ENCODE measurements around the gene SUGT1. TPM values are rescaled to one million over a fixed set of nuclear protein-coding genes. Genes with fewer than 3 reads are reported as not detected.
"Not testable (repeated sequence)": the region's sequence is repeated elsewhere in the genome, so short reads cannot be mapped to it uniquely, and the experiment has no call there.

The SUGT1 gene
- total and polyA plus RNA-seq, 2 donors (not counting 3 experiments of a cell fraction or from before 2014, with no cell fraction given) = 21.7 to 78.8 TPM

DNA sequence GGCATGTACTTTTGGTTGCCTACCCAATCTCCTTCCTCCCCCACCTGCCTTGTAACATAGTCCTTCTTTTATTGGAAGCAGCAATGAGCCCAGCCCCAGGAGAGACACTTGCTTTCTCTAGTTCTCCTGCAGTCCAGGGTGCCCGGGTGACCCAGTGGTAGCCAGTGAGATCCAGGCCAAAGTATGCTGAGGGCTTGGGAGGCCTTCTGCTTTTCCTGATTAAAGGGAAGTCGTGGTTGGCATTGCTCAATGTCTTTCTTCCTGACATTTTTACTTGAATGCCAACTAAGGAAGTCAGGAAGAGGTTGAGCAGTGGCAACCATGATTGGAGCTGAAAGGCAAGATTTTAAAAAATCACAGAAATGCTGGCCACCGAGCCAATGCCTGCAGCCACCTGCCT is 61.3 kb downstream of the SUGT1 start:
- intact Hi-C loops (cut with micrococcal nuclease) (loop anchor here (5.0 kb wide), 1 partner anchor 822 kb away; no protein-coding TSS in a partner anchor), dilution Hi-C loops (cut with MboI; ENCODE audit: extremely low pct_ligation_motif_present, low sequenced_read_pairs) (no loop called here)
- Histone ChIP-seq H3K36me3 (ENCODE audit: control insufficient read depth in 2 of 2, extremely low read depth in 1 of 2, insufficient read depth in 2 of 2, low read length in 2 of 2) (no peaks in the 10 kb centered on the region), H3K4me2 (ENCODE audit: insufficient read depth, low read length) (no peak overlapping the region), H3K9me1 (replicated peaks; ENCODE audit: control insufficient read depth, extremely low read depth, insufficient read depth, low read length) (no peaks in the 10 kb centered on the region), H3K4me3 (replicated peaks in 1 of 3; ENCODE audit: insufficient read depth in 1 of 3, low read depth in 1 of 3, low read length in 3 of 3) (no peak overlapping the region), H2AFZ (ENCODE audit: low read depth, low read length) (no peak overlapping the region), H3K79me2 (ENCODE audit: control insufficient read depth, insufficient read depth, low read length) (no peaks in the 10 kb centered on the region), H3K27ac (ENCODE audit: insufficient read depth, low read depth, low read length) (no peak overlapping the region), H3K9me3 (replicated peaks; ENCODE audit: control insufficient read depth, insufficient read depth, low read length) (no peaks in the 10 kb centered on the region), H3K4me1 (ENCODE audit: control insufficient read depth, extremely low read depth, insufficient read depth, low read length) (no peaks in the 10 kb centered on the region), H3K27me3 (ENCODE audit: control insufficient read depth in 2 of 2, insufficient read depth in 2 of 2, low read length in 2 of 2) (peaks cover 3% of the 10 kb centered on the region in 2 experiments), H4K20me1 (replicated peaks; ENCODE audit: control insufficient read depth, extremely low read depth, insufficient read depth, low read length) (no peaks in the 10 kb centered on the region), H3K9ac (replicated peaks; ENCODE audit: extremely low read depth, insufficient read depth, low read length) (no peak overlapping the region)
- CTCF ChIA-PET = interaction anchor here (1.6 to 2.8 kb wide), 3 partner anchors 9 to 49 kb away, joined by 6 to 12 read pairs (median 10); no protein-coding TSS in a partner anchor
- DNase-seq (ENCODE audit: low read depth, low spot score) (no peak), FAIRE-seq (no peak)
- BruUV-seq (replicated peaks) = no TSS peak
- no peak for TF ChIP-seq JUN (IDR thresholded peaks at IDR 0.05; ENCODE audit: borderline replicate concordance, insufficient read depth, insufficient read length, low read depth)
- TF ChIP-seq POLR2AphosphoS5 (IDR thresholded peaks at IDR 0.05; ENCODE audit: insufficient read depth, low read depth, low read length) = no peak
- TF ChIP-seq, protein P1, sequence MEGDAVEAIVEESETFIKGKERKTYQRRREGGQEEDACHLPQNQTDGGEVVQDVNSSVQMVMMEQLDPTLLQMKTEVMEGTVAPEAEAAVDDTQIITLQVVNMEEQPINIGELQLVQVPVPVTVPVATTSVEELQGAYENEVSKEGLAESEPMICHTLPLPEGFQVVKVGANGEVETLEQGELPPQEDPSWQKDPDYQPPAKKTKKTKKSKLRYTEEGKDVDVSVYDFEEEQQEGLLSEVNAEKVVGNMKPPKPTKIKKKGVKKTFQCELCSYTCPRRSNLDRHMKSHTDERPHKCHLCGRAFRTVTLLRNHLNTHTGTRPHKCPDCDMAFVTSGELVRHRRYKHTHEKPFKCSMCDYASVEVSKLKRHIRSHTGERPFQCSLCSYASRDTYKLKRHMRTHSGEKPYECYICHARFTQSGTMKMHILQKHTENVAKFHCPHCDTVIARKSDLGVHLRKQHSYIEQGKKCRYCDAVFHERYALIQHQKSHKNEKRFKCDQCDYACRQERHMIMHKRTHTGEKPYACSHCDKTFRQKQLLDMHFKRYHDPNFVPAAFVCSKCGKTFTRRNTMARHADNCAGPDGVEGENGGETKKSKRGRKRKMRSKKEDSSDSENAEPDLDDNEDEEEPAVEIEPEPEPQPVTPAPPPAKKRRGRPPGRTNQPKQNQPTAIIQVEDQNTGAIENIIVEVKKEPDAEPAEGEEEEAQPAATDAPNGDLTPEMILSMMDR (IDR thresholded peaks at IDR 0.05; ENCODE audit: extremely low read depth in 1 of 2, insufficient read depth in 1 of 2, low read depth in 1 of 2, low read length in 2 of 2) = no peak
- TF ChIP-seq FOS (IDR thresholded peaks at IDR 0.05; ENCODE audit: borderline replicate concordance, insufficient read depth, low read length) = no peak
- TF ChIP-seq MYC (IDR thresholded peaks at IDR 0.05; ENCODE audit: low read depth, low read length) = no peak
- TF ChIP-seq MAX (IDR thresholded peaks at IDR 0.05; ENCODE audit: insufficient read depth, insufficient read length) = no peak
- no peak for TF ChIP-seq EZH2 (IDR thresholded peaks at IDR 0.05; ENCODE audit: borderline replicate concordance, low read depth, low read length, severe bottlenecking)
- no peak for TF ChIP-seq POLR2A (IDR thresholded peaks at IDR 0.05; ENCODE audit: low read depth, low read length)
- no peak for TF ChIP-seq GATA2 (IDR thresholded peaks at IDR 0.05; ENCODE audit: insufficient read depth, insufficient read length, low read depth, low read length)
- POLR2A ChIA-PET = no interaction called here

DNA sequence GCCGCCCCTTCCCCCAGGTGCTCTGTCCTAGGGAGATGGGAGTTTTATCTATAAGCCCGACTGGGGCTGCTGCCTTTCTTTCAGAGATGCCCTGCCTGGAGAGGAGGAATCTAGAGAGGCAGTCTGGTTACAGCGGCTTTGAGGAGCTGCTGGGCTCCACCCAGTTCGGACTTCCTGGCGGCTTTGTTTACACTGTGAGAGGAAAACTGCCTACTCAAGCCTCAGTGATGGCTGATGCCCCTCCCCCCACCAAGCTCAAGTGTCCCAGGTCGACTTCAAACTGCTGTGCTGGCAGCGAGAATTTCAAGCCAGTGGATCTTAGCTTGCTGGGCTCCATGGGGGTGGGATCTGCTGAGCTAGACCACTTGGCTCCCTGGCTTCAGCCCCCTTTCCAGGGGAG is 68.3 kb downstream of the SUGT1 start:
- H2AFZ ChIP-seq (ENCODE audit: low read depth, low read length); H3K36me3 ChIP-seq (ENCODE audit: control insufficient read depth in 2 of 2, extremely low read depth in 1 of 2, insufficient read depth in 2 of 2, low read length in 2 of 2); H3K27ac ChIP-seq (ENCODE audit: insufficient read depth, low read depth, low read length); DNase-seq (ENCODE audit: low read depth, low spot score); intact Hi-C loops (cut with micrococcal nuclease); BruUV-seq (replicated peaks); H3K79me2 ChIP-seq (ENCODE audit: control insufficient read depth, insufficient read depth, low read length); H3K9me3 ChIP-seq (replicated peaks; ENCODE audit: control insufficient read depth, insufficient read depth, low read length); H3K9ac ChIP-seq (replicated peaks; ENCODE audit: extremely low read depth, insufficient read depth, low read length); FAIRE-seq; H3K9me1 ChIP-seq (replicated peaks; ENCODE audit: control insufficient read depth, extremely low read depth, insufficient read depth, low read length); H3K27me3 ChIP-seq (ENCODE audit: control insufficient read depth in 2 of 2, insufficient read depth in 2 of 2, low read length in 2 of 2); POLR2A ChIA-PET; H3K4me1 ChIP-seq (ENCODE audit: control insufficient read depth, extremely low read depth, insufficient read depth, low read length); CTCF ChIA-PET; H4K20me1 ChIP-seq (replicated peaks; ENCODE audit: control insufficient read depth, extremely low read depth, insufficient read depth, low read length); H3K4me3 ChIP-seq (replicated peaks in 1 of 3; ENCODE audit: insufficient read depth in 1 of 3, low read depth in 1 of 3, low read length in 3 of 3); dilution Hi-C loops (cut with MboI; ENCODE audit: extremely low pct_ligation_motif_present, low sequenced_read_pairs); H3K4me2 ChIP-seq (ENCODE audit: insufficient read depth, low read length): not testable (repeated sequence)

DNA sequence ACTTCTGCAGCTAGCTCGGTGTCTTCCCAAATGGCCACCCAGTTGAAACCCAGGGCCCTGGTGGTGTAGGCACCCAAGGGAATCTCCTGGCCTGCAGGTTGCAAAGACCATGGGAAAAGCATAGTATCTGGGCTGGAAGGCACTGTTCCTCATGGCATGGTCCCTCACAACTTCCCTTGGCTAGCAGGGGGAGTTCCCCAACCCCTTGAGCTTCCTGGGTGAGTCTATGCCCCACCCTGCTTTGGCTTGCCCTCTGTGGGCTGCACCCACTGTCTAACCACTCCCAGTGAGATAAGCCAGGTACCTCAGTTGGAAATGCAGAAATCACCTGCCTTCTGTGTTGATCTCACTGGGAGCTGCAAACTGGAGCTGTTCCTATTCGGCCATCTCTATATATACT is 68.7 kb downstream of the SUGT1 start:
- intact Hi-C loops (cut with micrococcal nuclease); H3K79me2 ChIP-seq (ENCODE audit: control insufficient read depth, insufficient read depth, low read length); CTCF ChIA-PET; DNase-seq (ENCODE audit: low read depth, low spot score); H3K27ac ChIP-seq (ENCODE audit: insufficient read depth, low read depth, low read length); H3K4me3 ChIP-seq (replicated peaks in 1 of 3; ENCODE audit: insufficient read depth in 1 of 3, low read depth in 1 of 3, low read length in 3 of 3); H3K9ac ChIP-seq (replicated peaks; ENCODE audit: extremely low read depth, insufficient read depth, low read length); H3K4me2 ChIP-seq (ENCODE audit: insufficient read depth, low read length); H3K4me1 ChIP-seq (ENCODE audit: control insufficient read depth, extremely low read depth, insufficient read depth, low read length); H3K27me3 ChIP-seq (ENCODE audit: control insufficient read depth in 2 of 2, insufficient read depth in 2 of 2, low read length in 2 of 2); POLR2A ChIA-PET; H3K9me1 ChIP-seq (replicated peaks; ENCODE audit: control insufficient read depth, extremely low read depth, insufficient read depth, low read length); H3K9me3 ChIP-seq (replicated peaks; ENCODE audit: control insufficient read depth, insufficient read depth, low read length); H4K20me1 ChIP-seq (replicated peaks; ENCODE audit: control insufficient read depth, extremely low read depth, insufficient read depth, low read length); H3K36me3 ChIP-seq (ENCODE audit: control insufficient read depth in 2 of 2, extremely low read depth in 1 of 2, insufficient read depth in 2 of 2, low read length in 2 of 2); dilution Hi-C loops (cut with MboI; ENCODE audit: extremely low pct_ligation_motif_present, low sequenced_read_pairs); FAIRE-seq; H2AFZ ChIP-seq (ENCODE audit: low read depth, low read length); BruUV-seq (replicated peaks): not testable (repeated sequence)

All from endothelial cell of umbilical vein (primary cell).